ENCODE measurements around the gene MICA. TPM values are rescaled to one million over a fixed set of nuclear protein-coding genes. Genes with fewer than 3 reads are reported as not detected.
A peak's percentile ranks its signal among the peaks of the same experiment; 100 is the strongest.
"Not testable (repeated sequence)": the region's sequence is repeated elsewhere in the genome, so short reads cannot be mapped to it uniquely, and the experiment has no call there.

The MICA gene
- total RNA-seq, 1 donor from 2014 or later: 33.1 TPM

DNA sequence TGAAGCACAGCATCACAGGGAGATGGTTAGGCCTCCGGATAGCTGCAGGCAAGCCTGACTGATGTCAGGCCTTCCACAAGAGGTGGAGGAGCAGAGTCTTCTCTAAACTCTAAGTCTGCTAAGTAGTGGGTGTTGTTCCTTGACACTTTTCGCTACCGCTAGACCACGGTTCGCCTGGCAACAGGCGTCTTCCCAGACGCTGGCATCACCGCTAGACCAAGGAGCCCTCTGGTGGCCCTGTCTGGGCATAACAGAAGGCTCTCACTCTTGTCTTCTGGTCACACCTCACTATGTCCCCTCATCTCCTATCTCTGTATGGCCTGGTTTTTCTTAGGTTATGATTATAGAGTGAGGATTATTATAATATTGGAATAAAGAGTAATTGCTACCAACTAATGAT is 29.3 kb upstream of the MICA start:
- H3K27ac ChIP-seq; H3K9me3 ChIP-seq; H3K4me3 ChIP-seq; H3K36me3 ChIP-seq; DNase-seq; H3K4me1 ChIP-seq; ATAC-seq; intact Hi-C loops (cut with DNase I): not testable (repeated sequence)
- TF ChIP-seq, protein P1, sequence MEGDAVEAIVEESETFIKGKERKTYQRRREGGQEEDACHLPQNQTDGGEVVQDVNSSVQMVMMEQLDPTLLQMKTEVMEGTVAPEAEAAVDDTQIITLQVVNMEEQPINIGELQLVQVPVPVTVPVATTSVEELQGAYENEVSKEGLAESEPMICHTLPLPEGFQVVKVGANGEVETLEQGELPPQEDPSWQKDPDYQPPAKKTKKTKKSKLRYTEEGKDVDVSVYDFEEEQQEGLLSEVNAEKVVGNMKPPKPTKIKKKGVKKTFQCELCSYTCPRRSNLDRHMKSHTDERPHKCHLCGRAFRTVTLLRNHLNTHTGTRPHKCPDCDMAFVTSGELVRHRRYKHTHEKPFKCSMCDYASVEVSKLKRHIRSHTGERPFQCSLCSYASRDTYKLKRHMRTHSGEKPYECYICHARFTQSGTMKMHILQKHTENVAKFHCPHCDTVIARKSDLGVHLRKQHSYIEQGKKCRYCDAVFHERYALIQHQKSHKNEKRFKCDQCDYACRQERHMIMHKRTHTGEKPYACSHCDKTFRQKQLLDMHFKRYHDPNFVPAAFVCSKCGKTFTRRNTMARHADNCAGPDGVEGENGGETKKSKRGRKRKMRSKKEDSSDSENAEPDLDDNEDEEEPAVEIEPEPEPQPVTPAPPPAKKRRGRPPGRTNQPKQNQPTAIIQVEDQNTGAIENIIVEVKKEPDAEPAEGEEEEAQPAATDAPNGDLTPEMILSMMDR (IDR thresholded peaks at IDR 0.05): peak; percentile 54
- H3K27me3 ChIP-seq (ENCODE audit: low read depth): peaks cover 13% of the 10 kb centered on the region

DNA sequence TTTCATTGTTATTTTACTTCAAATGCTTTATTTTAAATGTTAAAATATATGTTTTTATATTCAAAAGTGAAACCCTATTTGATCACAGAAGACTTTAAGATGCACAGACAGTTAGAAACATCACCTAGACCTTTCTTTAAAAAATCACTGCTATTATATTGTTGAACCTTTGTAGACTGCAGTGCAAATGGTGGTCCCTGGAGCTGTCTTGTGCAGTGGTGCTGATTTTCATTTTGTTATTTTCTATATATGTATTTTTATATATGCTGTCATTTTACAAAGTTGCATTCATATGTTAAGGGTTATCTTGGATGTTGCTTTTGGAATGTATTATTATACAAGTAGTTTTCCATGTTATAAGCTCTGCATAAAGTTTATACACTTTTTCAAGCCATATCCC is 27.7 kb upstream of the MICA start:
- no peaks in the 10 kb centered on the region for H3K36me3 ChIP-seq
- DNase-seq (no peak), ATAC-seq (no peak)
- TF ChIP-seq, protein P1 (IDR thresholded peaks at IDR 0.05): no peak
- H3K27ac ChIP-seq: no peak overlapping the region
- no peaks in the 10 kb centered on the region for H3K9me3 ChIP-seq
- H3K27me3 ChIP-seq (ENCODE audit: low read depth): peaks cover 13% of the 10 kb centered on the region
- no peaks in the 10 kb centered on the region for H3K4me1 ChIP-seq
- intact Hi-C loops (cut with DNase I): no loop called here
- no peak overlapping the region for H3K4me3 ChIP-seq

DNA sequence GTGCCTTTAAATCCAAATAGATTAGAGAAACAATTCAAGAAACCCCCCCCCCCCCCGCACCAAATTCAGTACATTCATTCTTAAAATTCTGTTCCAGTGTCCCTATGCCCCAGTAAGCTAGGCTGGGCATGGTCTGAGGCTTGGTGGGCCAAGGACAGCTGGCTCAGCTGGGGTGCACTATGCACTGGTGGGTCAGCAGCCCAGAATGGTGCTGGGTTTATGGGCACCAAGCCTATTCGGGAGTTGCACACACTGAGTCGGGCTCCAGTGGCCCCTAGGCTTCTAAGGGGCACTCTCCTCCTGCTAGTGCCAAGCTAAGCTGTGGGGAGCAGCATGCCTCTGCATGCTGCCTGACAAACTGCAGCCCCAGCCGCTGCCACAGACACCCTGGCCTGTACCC is 26.4 kb upstream of the MICA start:
- Histone ChIP-seq H3K4me3 (no peak overlapping the region), H3K9me3 (no peaks in the 10 kb centered on the region), H3K27me3 (ENCODE audit: low read depth) (peaks cover 13% of the 10 kb centered on the region), H3K36me3 (no peaks in the 10 kb centered on the region), H3K4me1 (no peaks in the 10 kb centered on the region), H3K27ac (no peak overlapping the region)
- DNase-seq (no peak), ATAC-seq (no peak)
- TF ChIP-seq, protein P1 (IDR thresholded peaks at IDR 0.05): no peak
- intact Hi-C loops (cut with DNase I): no loop called here

DNA sequence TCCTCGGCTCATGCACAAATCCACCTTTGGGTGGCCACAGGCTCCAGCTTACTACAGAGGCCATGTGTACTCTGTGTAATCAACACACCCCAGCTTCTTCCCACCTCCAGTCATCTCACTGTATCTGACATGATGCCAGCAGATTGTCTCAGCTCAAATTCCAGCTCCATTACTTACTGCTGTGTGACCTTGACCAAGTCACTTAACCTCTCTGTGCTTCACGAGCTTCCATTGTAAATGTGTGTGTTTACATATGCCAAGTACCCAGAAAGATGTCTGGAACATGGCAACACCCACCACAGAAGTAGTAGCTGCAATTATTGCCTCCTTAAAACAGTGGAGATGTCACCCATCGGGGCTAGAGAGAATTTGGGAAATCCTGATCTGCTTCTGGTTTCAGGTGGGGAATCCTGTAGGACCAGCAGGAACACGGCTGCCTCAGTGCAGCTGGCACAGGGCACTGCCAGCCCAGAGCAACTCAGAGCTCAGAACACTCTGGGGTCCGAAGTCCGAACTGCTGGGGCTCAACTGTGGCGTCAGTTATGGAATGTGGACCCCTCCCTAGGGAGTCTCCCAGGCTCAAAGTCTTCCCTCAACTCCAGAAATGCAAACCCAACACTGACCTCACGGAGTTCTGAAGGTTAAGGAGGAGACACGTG is 25.2 kb upstream of the MICA start:
- ATAC-seq (no peak), DNase-seq (no peak)
- Histone ChIP-seq H3K4me1 (no peaks in the 10 kb centered on the region), H3K36me3 (no peaks in the 10 kb centered on the region), H3K4me3 (no peak overlapping the region), H3K27ac (no peak overlapping the region), H3K9me3 (no peaks in the 10 kb centered on the region), H3K27me3 (ENCODE audit: low read depth) (peaks cover 13% of the 10 kb centered on the region)
- intact Hi-C loops (cut with DNase I): no loop called here
- TF ChIP-seq, protein P1 (IDR thresholded peaks at IDR 0.05): no peak

DNA sequence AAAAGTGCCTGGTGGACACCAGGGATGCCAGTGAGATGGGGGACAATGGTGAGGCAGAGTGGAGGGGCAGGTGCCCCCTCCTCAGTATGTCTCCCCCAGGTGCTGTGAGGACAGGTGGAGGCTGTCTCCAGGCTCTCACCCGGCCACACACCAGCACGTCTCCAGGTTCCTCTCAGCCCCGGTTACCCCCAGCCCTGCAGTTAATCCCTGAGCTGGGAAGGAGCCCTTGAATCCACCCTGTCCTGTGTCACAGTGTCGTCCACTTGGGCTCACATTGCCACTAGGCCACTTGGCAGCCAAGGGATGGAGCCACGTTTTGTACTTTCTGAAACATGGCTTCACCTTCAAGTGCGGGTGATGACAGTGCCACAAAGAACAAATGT is 24.7 kb upstream of the MICA start:
- DNase-seq (no peak), ATAC-seq (no peak)
- Histone ChIP-seq H3K4me1 (no peaks in the 10 kb centered on the region), H3K4me3 (no peak overlapping the region), H3K36me3 (no peaks in the 10 kb centered on the region), H3K9me3 (no peaks in the 10 kb centered on the region), H3K27me3 (ENCODE audit: low read depth) (peaks cover 13% of the 10 kb centered on the region), H3K27ac (no peak overlapping the region)
- intact Hi-C loops (cut with DNase I): no loop called here
- TF ChIP-seq, protein P1 (IDR thresholded peaks at IDR 0.05): no peak
